Loucy (cell line): ENCODE results near the gene PRSS36.

Experiments
- H2AFZ ChIP-seq: fragments of 200-600 bp; sonication (generic); 2 replicates; pipeline ENCODE4 v1.6.0; 2016; ENCODE audit warnings: antibody characterized with exemption, mild to moderate bottlenecking, low read length, moderate library complexity
- H3F3A ChIP-seq: fragments of 200-600 bp; 2 replicates; pipeline ENCODE4 v1.6.0; 2016; ENCODE audit warnings: antibody characterized with exemption, low read depth, mild to moderate bottlenecking
- H3K27me3 ChIP-seq: fragments of 200-600 bp; sonication (generic); 2 replicates; pipeline ENCODE4 v1.6.1; 2014; ENCODE audit warnings: low read length, mild to moderate bottlenecking; ENCODE audit not compliant: insufficient read depth, poor library complexity, severe bottlenecking
- H3K36me3 ChIP-seq: fragments of 200-600 bp; sonication (generic); 2 replicates; pipeline ENCODE4 v1.6.1; 2016; ENCODE audit warnings: low read length; ENCODE audit not compliant: insufficient read depth
- H3K4me1 ChIP-seq: fragments of 200-600 bp; sonication (generic); 2 replicates; pipeline ENCODE4 v1.5.1; 2014; ENCODE audit warnings: low read length, mild to moderate bottlenecking; ENCODE audit not compliant: insufficient read depth, poor library complexity, severe bottlenecking
- H3K4me2 ChIP-seq: fragments of 200-600 bp; sonication (generic); 2 replicates; pipeline ENCODE4 v1.6.0; 2014; ENCODE audit warnings: antibody characterized with exemption, low read length, low read depth, mild to moderate bottlenecking; ENCODE audit not compliant: poor library complexity, severe bottlenecking
- H3K4me3 ChIP-seq: fragments of 200-600 bp; sonication (generic); 2 replicates; pipeline ENCODE4 v1.5.1; 2014; ENCODE audit warnings: low read length, mild to moderate bottlenecking, mixed read lengths; ENCODE audit not compliant: poor library complexity, severe bottlenecking
- H3K79me2 ChIP-seq: fragments of 200-600 bp; sonication (generic); 2 replicates; pipeline ENCODE4 v1.6.1; 2014; ENCODE audit warnings: low read length; ENCODE audit not compliant: insufficient read depth
- H3K9ac ChIP-seq: fragments of 200-600 bp; sonication (generic); 2 replicates; pipeline ENCODE4 v1.6.0; 2014; ENCODE audit warnings: mild to moderate bottlenecking, low read depth, low read length, moderate library complexity; ENCODE audit not compliant: poor library complexity, severe bottlenecking
- H3K9me2 ChIP-seq: fragments of 200-600 bp; sonication (generic); replicated peaks from 2 replicates; pipeline ENCODE4 v1.6.1; 2016; ENCODE audit warnings: low read depth, low read length, mixed read lengths
- H3K9me3 ChIP-seq: fragments of 200-600 bp; sonication (generic); 2 replicates; pipeline ENCODE4 v1.6.1; 2014; ENCODE audit warnings: mild to moderate bottlenecking, antibody characterized with exemption, low read length, low read depth; ENCODE audit not compliant: insufficient read depth
- H4K20me1 ChIP-seq: fragments of 200-600 bp; sonication (generic); 2 replicates; pipeline ENCODE4 v1.6.0; 2014; ENCODE audit warnings: antibody characterized with exemption, low read length, mild to moderate bottlenecking; ENCODE audit not compliant: insufficient read depth, poor library complexity, severe bottlenecking
- EZH2phosphoT487 ChIP-seq: fragments of 200-600 bp; IDR thresholded peaks from 2 replicates; pipeline ENCODE4 v1.6.1; 2018; ENCODE audit warnings: antibody characterized with exemption, mild to moderate bottlenecking, moderate library complexity, borderline replicate concordance
- TF ChIP-seq, protein P1 (sequence below): fragments of 200-600 bp; sonication (generic); conservative IDR thresholded peaks from 2 replicates; pipeline ENCODE4 v1.5.1; 2014; ENCODE audit warnings: mild to moderate bottlenecking, antibody characterized with exemption, low read length

Gene PRSS36

DNA sequence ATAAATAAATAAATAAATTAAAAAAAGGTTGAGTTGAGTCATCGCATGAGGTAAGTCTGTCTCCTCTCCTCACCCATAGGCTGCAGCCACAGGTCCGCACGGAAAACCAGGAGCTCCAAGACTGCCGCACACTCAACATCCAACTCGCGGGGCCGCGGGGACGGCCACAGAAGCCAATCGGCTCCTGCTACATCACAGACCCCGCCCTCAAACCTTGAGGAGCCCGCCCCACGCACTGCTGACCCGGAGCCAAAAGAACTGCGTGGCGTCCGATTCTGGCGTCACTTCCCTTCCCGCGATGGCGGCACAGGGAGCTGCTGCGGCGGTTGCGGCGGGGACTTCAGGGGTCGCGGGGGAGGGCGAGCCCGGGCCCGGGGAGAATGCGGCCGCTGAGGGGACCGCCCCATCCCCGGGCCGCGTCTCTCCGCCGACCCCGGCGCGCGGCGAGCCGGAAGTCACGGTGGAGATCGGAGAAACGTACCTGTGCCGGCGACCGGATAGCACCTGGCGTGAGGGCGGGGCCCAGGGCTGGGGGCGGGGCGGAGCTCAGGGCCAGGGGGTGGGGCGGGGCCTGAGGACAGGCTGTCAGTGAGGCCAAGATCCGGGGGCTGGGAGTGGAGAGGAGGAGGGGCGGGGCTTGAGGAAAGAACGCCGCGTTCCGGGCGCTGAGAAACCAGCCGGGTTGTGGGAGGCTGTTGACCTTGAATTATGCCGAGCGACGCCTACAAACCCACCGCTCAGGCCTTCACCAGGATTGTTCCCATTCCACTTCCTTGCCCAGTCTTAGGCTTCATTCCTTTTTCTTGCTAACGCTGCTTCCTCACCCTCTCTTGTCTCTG lies 32.3 kb downstream of the PRSS36 start, which contains the start of gene KAT8:
Gene KAT8, plus strand, starts transcription at position 281 of the 839 bp plus-strand sequence. Its CDS starts 18 bp downstream, at position 299.
- no peaks in the 10 kb centered on the region for H3K9me2 ChIP-seq
- peak within 1 kb of the TSS; percentile 83 for H3K9ac ChIP-seq
- peaks cover 21% of the 10 kb centered on the region for H4K20me1 ChIP-seq
- H3K4me1 ChIP-seq, result peaks cover 7% of the 10 kb centered on the region
- peaks cover 19% of the 10 kb centered on the region; the same call in 1 of the 2 replicates for H3K36me3 ChIP-seq
- H2AFZ ChIP-seq, result no peak within 1 kb of the TSS
- no peaks in the 10 kb centered on the region for H3K9me3 ChIP-seq
- peak within 1 kb of the TSS; percentile 94 for H3K4me2 ChIP-seq
- H3K27me3 ChIP-seq, result no peaks in the 10 kb centered on the region
- no peak for TF ChIP-seq EZH2phosphoT487
- TF ChIP-seq, protein P1, sequence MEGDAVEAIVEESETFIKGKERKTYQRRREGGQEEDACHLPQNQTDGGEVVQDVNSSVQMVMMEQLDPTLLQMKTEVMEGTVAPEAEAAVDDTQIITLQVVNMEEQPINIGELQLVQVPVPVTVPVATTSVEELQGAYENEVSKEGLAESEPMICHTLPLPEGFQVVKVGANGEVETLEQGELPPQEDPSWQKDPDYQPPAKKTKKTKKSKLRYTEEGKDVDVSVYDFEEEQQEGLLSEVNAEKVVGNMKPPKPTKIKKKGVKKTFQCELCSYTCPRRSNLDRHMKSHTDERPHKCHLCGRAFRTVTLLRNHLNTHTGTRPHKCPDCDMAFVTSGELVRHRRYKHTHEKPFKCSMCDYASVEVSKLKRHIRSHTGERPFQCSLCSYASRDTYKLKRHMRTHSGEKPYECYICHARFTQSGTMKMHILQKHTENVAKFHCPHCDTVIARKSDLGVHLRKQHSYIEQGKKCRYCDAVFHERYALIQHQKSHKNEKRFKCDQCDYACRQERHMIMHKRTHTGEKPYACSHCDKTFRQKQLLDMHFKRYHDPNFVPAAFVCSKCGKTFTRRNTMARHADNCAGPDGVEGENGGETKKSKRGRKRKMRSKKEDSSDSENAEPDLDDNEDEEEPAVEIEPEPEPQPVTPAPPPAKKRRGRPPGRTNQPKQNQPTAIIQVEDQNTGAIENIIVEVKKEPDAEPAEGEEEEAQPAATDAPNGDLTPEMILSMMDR, result no peak
- peaks cover 28% of the 10 kb centered on the region for H3K79me2 ChIP-seq
- peak within 1 kb of the TSS; percentile 92 for H3K4me3 ChIP-seq
- peaks cover 4% of the 10 kb centered on the region; the same call in 1 of the 2 replicates for H3F3A ChIP-seq

DNA sequence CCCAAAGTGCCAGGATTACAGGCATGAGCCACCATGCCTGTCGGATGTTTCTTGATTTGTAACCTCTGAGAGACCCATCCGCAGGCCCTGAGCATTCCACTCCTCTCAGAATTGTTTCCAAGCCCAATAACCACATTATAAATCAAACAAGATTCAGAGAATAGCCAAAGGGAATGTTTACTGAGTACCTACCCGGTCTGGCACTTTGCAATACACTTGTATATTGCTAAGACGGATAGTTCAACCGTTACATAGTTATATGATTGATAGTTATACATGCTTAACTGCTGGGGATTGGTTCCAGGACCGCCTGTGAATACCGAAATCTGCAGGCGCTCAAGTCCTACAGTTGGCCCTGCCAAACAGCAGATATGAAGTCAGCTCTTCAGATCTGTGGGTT lies 35.4 kb downstream of the PRSS36 start:
- no peak for TF ChIP-seq EZH2phosphoT487
- Histone ChIP-seq H3K9ac (no peak overlapping the region), H4K20me1 (peaks cover 15% of the 10 kb centered on the region), H3K9me3 (no peaks in the 10 kb centered on the region), H3F3A (peaks cover 4% of the 10 kb centered on the region; the same call in 1 of the 2 replicates), H2AFZ (no peak overlapping the region), H3K36me3 (peaks cover 12% of the 10 kb centered on the region; the same call in 1 of the 2 replicates), H3K4me3 (no peak overlapping the region), H3K9me2 (no peaks in the 10 kb centered on the region), H3K4me1 (peaks cover 7% of the 10 kb centered on the region), H3K4me2 (no peak overlapping the region), H3K79me2 (peaks cover 25% of the 10 kb centered on the region), H3K27me3 (no peaks in the 10 kb centered on the region)

DNA sequence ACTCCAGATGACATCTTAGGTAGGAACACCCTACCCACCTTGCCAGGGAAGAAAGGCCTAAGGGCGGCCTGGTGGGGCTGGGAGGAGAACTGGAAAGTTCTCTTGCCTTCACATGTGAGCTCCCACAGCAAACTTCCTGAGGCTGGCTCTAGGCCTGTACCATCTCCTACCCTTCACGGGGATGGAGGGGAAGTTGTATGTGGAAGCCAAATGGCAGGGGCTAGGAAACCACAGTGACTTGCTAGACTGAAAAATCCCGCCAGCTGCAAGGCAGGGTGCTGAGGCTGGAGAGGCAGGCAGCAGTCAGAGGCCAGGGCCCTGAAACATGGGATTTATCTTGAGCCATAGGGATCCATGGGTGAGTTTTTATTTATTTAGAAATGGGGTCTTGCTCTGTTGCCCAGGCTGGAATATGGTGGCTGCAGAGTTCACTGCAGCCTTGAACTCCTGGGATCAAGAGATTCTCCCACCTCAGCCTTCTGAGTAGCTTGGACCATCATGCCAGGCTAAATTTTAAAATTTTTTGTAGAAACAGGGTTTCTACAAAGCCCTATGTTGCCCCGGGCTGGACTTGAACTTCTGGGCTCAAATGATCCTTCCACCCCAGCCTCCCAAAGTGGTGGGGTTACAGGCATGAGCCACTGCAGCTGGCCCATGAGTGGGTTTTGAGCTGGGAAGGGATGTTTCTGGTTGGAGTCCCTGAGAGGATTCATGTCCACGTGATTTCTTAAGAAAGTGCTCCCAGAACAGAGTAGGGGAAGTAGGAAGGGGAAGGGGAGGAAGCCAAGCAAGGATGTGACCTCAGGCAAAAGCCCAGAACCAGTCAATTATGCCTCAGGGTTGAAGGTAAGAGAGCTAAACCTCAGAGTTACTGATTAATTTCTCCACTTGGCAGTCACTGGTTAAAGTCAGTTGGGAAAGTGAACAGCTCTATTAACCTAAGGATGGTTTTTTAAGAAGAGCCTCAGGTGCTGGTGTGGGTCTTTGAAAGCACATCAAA lies 36.4 kb downstream of the PRSS36 start:
- Histone ChIP-seq H3K4me3 (no peak overlapping the region), H3K27me3 (no peaks in the 10 kb centered on the region), H3K4me2 (no peak overlapping the region)

More for the DNA sequence above, 36.4 kb downstream of the PRSS36 start:
- H3K79me2 ChIP-seq, result peaks cover 25% of the 10 kb centered on the region
- no peak overlapping the region for H3K9ac ChIP-seq
- H2AFZ ChIP-seq, result no peak overlapping the region
- TF ChIP-seq, protein P1, result no peak
- no peak for TF ChIP-seq EZH2phosphoT487
- H3K4me1 ChIP-seq, result peaks cover 8% of the 10 kb centered on the region
- H3F3A ChIP-seq, result peaks cover 4% of the 10 kb centered on the region; the same call in 1 of the 2 replicates
- H3K9me3 ChIP-seq, result no peaks in the 10 kb centered on the region
- H4K20me1 ChIP-seq, result peaks cover 11% of the 10 kb centered on the region
- no peaks in the 10 kb centered on the region for H3K9me2 ChIP-seq
- H3K36me3 ChIP-seq, result peaks cover 12% of the 10 kb centered on the region; the same call in 1 of the 2 replicates
